ENCODE data around the gene LTB. TPM values are rescaled to one million over a fixed set of nuclear protein-coding genes. Genes with fewer than 3 reads are reported as not detected.

Gene LTB
- total and polyA plus RNA-seq, 2 of the 13 experiments (the other 11 are each of a cell fraction or from before 2014, with no cell fraction given) = 0.09 to 0.22 TPM

- TF ChIP-seq THAP8 (CRISPR knock-in tag; IDR thresholded peaks at IDR 0.05; ENCODE audit: borderline replicate concordance) = no peak
- TF ChIP-seq MYPOP (CRISPR knock-in tag; IDR thresholded peaks at IDR 0.05) = peak; percentile 68
- no peak for TF ChIP-seq CCAR2 (optimal IDR thresholded peaks at IDR 0.05; ENCODE audit: low read depth, low read length)
- TF ChIP-seq CAMTA2 (CRISPR knock-in tag; IDR thresholded peaks at IDR 0.05; ENCODE audit: borderline replicate concordance) = peak; percentile 12; the same call in 1 of the 2 replicates
- TF ChIP-seq POLR2AphosphoS5 (IDR thresholded peaks at IDR 0.05; ENCODE audit: low read depth, low read length) = peak; percentile 81
- TF ChIP-seq TCF7L2 (IDR thresholded peaks at IDR 0.05; ENCODE audit: low read depth, low read length) = no peak
- TF ChIP-seq ZNF564 (CRISPR knock-in tag; IDR thresholded peaks at IDR 0.05) = peak; percentile 73
- TF ChIP-seq CENPT (CRISPR knock-in tag; IDR thresholded peaks at IDR 0.05; ENCODE audit: low read depth) = peak; percentile 67; the same call in 1 of the 2 replicates
- TF ChIP-seq ZNF672 (CRISPR knock-in tag; IDR thresholded peaks at IDR 0.05) = no peak
- peak; percentile 86 for TF ChIP-seq ARID2 (CRISPR knock-in tag; IDR thresholded peaks at IDR 0.05; ENCODE audit: borderline replicate concordance)
- peak; percentile 67; the same call in 1 of the 2 replicates for TF ChIP-seq GTF3A (CRISPR knock-in tag; conservative IDR thresholded peaks at IDR 0.05)
- TF ChIP-seq HMGXB3 (CRISPR knock-in tag; IDR thresholded peaks at IDR 0.05; ENCODE audit: borderline replicate concordance) = no peak; the same call in 1 of the 2 replicates
- peak; percentile 60; the same call in 1 of the 2 replicates for TF ChIP-seq ONECUT2 (CRISPR knock-in tag; IDR thresholded peaks at IDR 0.05)
- peak; percentile 93; the same call in 1 of the 2 replicates for TF ChIP-seq ZBTB34 (CRISPR knock-in tag; IDR thresholded peaks at IDR 0.05)
- 0 out of 2 replicates have a peak, but pooled peaks have one; percentile 23 for TF ChIP-seq ZBTB3 (CRISPR knock-in tag; IDR thresholded peaks at IDR 0.05; ENCODE audit: borderline replicate concordance, low read depth)
- no peak for TF ChIP-seq ZNF674 (CRISPR knock-in tag; IDR thresholded peaks at IDR 0.05; ENCODE audit: low read depth)
- TF ChIP-seq ZSCAN5A (CRISPR knock-in tag; IDR thresholded peaks at IDR 0.05; ENCODE audit: borderline replicate concordance) = peak; percentile 85; the same call in 1 of the 2 replicates
- no peak for TF ChIP-seq ZNF577 (CRISPR knock-in tag; IDR thresholded peaks at IDR 0.05; ENCODE audit: borderline replicate concordance, low read depth)
Measured at GRCh38 chr6:31619805-31620585, 37.8 kb upstream of the LTB start (continued).
